Measurements from ENCODE around the gene RNFT1. TPM values are rescaled to one million over a fixed set of nuclear protein-coding genes. Genes with fewer than 3 reads are reported as not detected.
"Not testable (repeated sequence)": the region's sequence is repeated elsewhere in the genome, so short reads cannot be mapped to it uniquely, and the experiment has no call there.

Gene RNFT1
- total RNA-seq, 1 experiment from 2014 or later = 16.4 TPM

GRCh38 chr17:59940697-59941096 is 23.8 kb downstream of the RNFT1 start:
- in situ Hi-C loops (cut with HindIII; ENCODE audit: low pct_unique_long_range_greater_than_20kb, low sequenced_read_pairs) = not testable (repeated sequence)

DNA sequence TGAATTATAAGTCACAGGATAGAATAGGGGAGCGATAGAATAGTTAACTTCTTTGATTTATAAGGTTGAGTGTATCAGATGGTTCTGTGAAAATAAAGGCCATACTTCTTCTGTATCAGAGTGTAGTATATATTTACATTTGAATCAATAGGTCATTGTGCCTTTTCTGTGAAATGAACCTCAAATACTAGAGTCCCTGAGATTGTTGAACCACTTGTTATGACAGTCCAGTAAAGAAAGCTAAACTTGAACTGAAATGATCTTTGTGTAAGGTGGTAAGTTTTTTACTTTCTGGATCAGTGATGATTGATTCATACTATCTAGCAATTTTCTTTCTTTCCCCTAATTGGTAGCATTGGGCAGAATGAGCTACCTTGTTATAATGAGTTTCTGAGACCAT is 31.2 kb downstream of the RNFT1 start:
- DNase-seq (ENCODE audit: low read depth); in situ Hi-C loops (cut with HindIII; ENCODE audit: low pct_unique_long_range_greater_than_20kb, low sequenced_read_pairs): not testable (repeated sequence)

More at GRCh38 chr17:59940697-59941096, 23.8 kb downstream of the RNFT1 start:
- DNase-seq (ENCODE audit: low read depth) = not testable (repeated sequence)

GRCh38 chr17:59930768-59931167 is 33.8 kb downstream of the RNFT1 start:
- in situ Hi-C loops (cut with HindIII; ENCODE audit: low pct_unique_long_range_greater_than_20kb, low sequenced_read_pairs); DNase-seq (ENCODE audit: low read depth): not testable (repeated sequence)

DNA sequence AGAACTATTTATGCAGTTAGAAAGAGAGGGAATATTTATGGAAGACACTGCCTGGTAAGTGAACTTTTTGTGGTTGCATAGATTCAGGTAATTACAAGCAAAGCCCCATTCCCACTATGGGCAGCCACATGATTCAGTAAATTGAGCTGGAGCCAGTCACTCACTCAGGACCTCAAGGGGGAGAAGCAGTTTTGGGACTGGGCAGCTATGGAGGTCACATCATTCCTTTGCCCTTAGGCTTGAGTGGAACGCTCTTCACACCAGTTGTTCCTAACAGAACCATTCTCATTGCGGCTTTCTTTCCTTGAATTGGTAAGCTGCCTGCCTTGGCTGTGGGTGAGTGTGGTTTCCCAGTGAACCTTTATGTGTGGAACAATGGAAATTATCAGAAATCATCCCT is 34.4 kb downstream of the RNFT1 start:
- in situ Hi-C loops (cut with HindIII; ENCODE audit: low pct_unique_long_range_greater_than_20kb, low sequenced_read_pairs); DNase-seq (ENCODE audit: low read depth): not testable (repeated sequence)

DNA sequence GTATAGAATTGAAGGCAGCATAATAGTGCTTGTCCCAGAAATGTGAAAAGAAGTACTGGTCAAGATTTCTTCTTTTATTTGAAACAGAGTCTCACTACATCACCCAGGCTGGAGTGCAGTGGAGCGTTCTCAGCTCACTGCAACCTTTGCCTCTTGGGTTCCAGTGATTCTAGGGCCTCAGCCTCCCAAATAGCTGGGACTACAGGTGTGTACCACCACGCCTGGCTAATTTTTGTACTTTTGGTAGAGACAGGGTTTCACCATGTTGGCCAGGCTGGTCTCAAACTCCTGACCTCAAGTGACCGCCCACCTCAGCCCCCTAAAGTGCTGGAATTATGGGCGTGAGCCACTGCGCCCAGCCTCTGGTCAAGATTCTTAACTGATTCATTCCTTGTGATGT is 43.9 kb downstream of the RNFT1 start:
- in situ Hi-C loops (cut with HindIII; ENCODE audit: low pct_unique_long_range_greater_than_20kb, low sequenced_read_pairs) = not testable (repeated sequence)

DNA sequence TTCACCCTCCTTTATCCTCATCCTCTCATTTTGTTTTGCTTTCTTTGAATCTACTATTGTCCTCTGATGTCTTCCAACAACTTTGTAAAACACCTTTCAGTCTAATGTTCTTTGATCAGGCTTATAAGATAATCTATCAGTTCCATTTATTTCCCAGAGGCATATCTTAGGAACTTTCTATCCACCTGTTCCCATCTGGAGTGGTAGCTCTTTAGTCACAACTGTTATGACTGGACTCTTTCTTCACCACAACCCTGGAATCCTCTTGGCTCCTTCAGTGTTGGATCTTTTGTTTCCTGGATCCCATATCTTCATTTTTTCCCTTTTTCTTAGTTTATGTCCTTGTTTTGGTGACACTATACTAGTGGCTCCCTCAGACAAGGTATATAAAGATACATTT is 48.1 kb downstream of the RNFT1 start:
- DNase-seq (ENCODE audit: low read depth) = no peak
- in situ Hi-C loops (cut with HindIII; ENCODE audit: low pct_unique_long_range_greater_than_20kb, low sequenced_read_pairs) = no loop called here

More for the DNA sequence above, 43.9 kb downstream of the RNFT1 start:
- not testable (repeated sequence) for DNase-seq (ENCODE audit: low read depth)

GRCh38 chr17:59914274-59914854 is 50.2 kb downstream of the RNFT1 start:
- in situ Hi-C loops (cut with HindIII; ENCODE audit: low pct_unique_long_range_greater_than_20kb, low sequenced_read_pairs) = no loop called here
- DNase-seq (ENCODE audit: low read depth) = no peak

DNA sequence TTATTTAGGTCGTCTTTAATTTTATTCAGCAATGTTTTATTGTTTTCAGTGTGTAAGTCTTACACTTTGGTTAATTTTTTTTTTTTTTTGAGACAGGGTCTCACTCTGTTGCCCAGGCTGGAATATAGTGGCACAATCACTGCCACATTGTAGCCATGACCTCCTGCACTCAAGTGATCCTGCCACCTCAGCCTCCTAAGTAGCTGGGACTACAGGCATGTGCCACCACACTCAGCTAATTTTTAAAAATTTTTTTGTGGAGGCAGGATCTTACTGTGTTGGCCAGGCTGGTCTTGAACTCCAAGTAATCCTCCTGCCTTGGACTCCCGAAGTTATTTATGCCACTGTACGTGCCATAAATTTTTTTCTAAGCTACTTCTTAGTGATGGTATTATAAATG is 57.1 kb downstream of the RNFT1 start:
- DNase-seq (ENCODE audit: low read depth) = no peak
- in situ Hi-C loops (cut with HindIII; ENCODE audit: low pct_unique_long_range_greater_than_20kb, low sequenced_read_pairs) = no loop called here

- in situ Hi-C loops (cut with HindIII; ENCODE audit: low pct_unique_long_range_greater_than_20kb, low sequenced_read_pairs) = no loop called here
Measured at GRCh38 chr17:59903455-59903854, 61.1 kb downstream of the RNFT1 start.

More at GRCh38 chr17:59903455-59903854, 61.1 kb downstream of the RNFT1 start:
- DNase-seq (ENCODE audit: low read depth) = no peak

Other genes with a start within 250 kb of the RNFT1 start
- 18.1 and 34.0 TPM in 2 replicates for gene TUBD1, start 71.8 kb downstream of the RNFT1 start, total RNA-seq (2014; rRNA removed; shearing (Covaris generic); ENCODE audit: low replicate concordance)
- 4.2 and 18.9 TPM in 2 replicates for gene RPS6KB1, start 71.6 kb downstream of the RNFT1 start, total RNA-seq (2014; rRNA removed; shearing (Covaris generic); ENCODE audit: low replicate concordance)
- 21.3 and 29.0 TPM in 2 replicates for gene HEATR6, start 114.2 kb upstream of the RNFT1 start, total RNA-seq (2014; rRNA removed; shearing (Covaris generic); ENCODE audit: low replicate concordance)
- gene CA4, start 185.2 kb upstream of the RNFT1 start, total RNA-seq (2014; rRNA removed; shearing (Covaris generic); ENCODE audit: low replicate concordance) = not detected in 2 replicates

Measured in Caki2 (cell line).